ENCODE results near the gene DHRS9.
"Not testable (repeated sequence)": the region's sequence is repeated elsewhere in the genome, so short reads cannot be mapped to it uniquely, and the experiment has no call there.

Gene DHRS9

GRCh38 chr2:169049142-169049541 lies 20.2 kb upstream of the DHRS9 start:
- Histone ChIP-seq H3K18ac (ENCODE audit: low read length) (no peak overlapping the region), H3K79me1 (ENCODE audit: low read length) (peaks cover 4% of the 10 kb centered on the region), H3K4ac (ENCODE audit: low read depth, low read length) (no peak overlapping the region), H3K36me3 (ENCODE audit: control insufficient read depth in 1 of 2, insufficient read depth in 2 of 2, low read length in 2 of 2) (no peaks in the 10 kb centered on the region), H4K91ac (ENCODE audit: low read depth, low read length) (no peak overlapping the region), H3K4me3 (ENCODE audit: low read depth, low read length) (no peak overlapping the region), H2BK12ac (ENCODE audit: low read length) (no peak overlapping the region), H2BK5ac (ENCODE audit: low read depth, low read length, poor library complexity) (no peak overlapping the region), H4K12ac (ENCODE audit: low read depth, low read length) (no peak overlapping the region), H3K4me2 (ENCODE audit: low read length) (no peak overlapping the region), H2AK5ac (ENCODE audit: low read length) (no peak overlapping the region), H2AFZ (ENCODE audit: insufficient read depth, low read length, poor library complexity) (no peak overlapping the region), H3K4me1 (ENCODE audit: control insufficient read depth in 1 of 2, insufficient read depth in 2 of 2, low read length in 2 of 2) (peaks cover 0 to 4% of the 10 kb centered on the region in 2 experiments), H3K27ac (ENCODE audit: low read depth, low read length) (no peak overlapping the region), H3K9ac (ENCODE audit: low read length) (no peak overlapping the region), H2BK120ac (ENCODE audit: insufficient read depth, low read length, poor library complexity) (no peak overlapping the region), H3K27me3 (ENCODE audit: insufficient read depth, low read length) (no peaks in the 10 kb centered on the region), H3K14ac (ENCODE audit: low read length) (no peak overlapping the region), H4K8ac (ENCODE audit: low read depth, low read length) (no peak overlapping the region), H3K79me2 (ENCODE audit: control insufficient read depth, insufficient read depth, low read length, poor library complexity) (no peaks in the 10 kb centered on the region), H3K23ac (ENCODE audit: low read length) (no peak overlapping the region), H3K9me3 (ENCODE audit: insufficient read depth, low read depth, low read length) (peaks cover 3% of the 10 kb centered on the region)
- no CpG with 5 or more reads among the region's 3 CpGs for WGBS (ENCODE audit: extremely low coverage, insufficient coverage, insufficient read length)
- DNase-seq = no peak

DNA sequence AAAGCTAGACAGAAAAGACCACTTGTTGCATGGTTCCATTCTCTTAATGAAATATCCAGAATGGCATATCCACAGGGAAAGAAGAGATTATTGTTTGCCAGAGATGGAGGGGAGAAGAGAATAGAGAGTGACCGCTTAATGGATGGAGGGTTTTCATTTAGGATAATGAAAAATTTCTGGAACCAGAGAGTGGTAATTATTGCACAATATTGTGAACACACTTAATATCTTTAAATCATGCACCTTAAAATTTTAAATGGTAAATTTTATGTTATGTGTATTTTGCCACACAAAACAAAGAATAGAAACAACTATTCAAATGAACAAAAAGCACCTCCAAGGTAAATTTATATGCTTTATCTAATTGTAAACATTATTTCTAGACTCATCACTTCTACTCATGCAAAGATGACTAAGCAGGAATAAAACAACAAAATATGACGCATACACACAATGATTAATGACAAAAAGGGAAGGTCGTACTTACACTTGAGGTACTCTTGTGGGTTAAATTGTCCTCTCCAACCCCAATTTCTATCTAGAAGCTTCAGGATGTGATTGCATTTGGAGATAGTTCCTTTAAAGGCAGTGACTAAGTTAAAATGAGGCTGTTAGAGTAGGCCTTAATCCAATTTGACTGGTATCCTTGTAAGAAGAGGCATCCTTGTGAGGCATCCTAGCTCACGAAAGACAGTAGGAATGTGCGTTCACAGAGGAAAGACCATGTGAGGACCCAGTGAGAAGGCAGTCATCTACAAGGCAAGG lies 18.7 kb upstream of the DHRS9 start:
- Histone ChIP-seq H2AFZ (ENCODE audit: insufficient read depth, low read length, poor library complexity) (no peak overlapping the region), H3K4me3 (ENCODE audit: low read depth, low read length) (no peak overlapping the region), H4K8ac (ENCODE audit: low read depth, low read length) (no peak overlapping the region), H3K9ac (ENCODE audit: low read length) (no peak overlapping the region), H4K12ac (ENCODE audit: low read depth, low read length) (no peak overlapping the region), H3K27me3 (ENCODE audit: insufficient read depth, low read length) (no peaks in the 10 kb centered on the region), H3K79me1 (ENCODE audit: low read length) (peaks cover 4% of the 10 kb centered on the region), H2AK5ac (ENCODE audit: low read length) (no peak overlapping the region), H2BK5ac (ENCODE audit: low read depth, low read length, poor library complexity) (no peak overlapping the region), H3K4ac (ENCODE audit: low read depth, low read length) (no peak overlapping the region), H3K9me3 (ENCODE audit: insufficient read depth, low read depth, low read length) (peaks cover 3% of the 10 kb centered on the region), H4K91ac (ENCODE audit: low read depth, low read length) (no peak overlapping the region), H3K4me2 (ENCODE audit: low read length) (no peak overlapping the region), H2BK12ac (ENCODE audit: low read length) (no peak overlapping the region), H3K23ac (ENCODE audit: low read length) (no peak overlapping the region), H3K14ac (ENCODE audit: low read length) (no peak overlapping the region), H3K18ac (ENCODE audit: low read length) (no peak overlapping the region), H3K4me1 (ENCODE audit: control insufficient read depth in 1 of 2, insufficient read depth in 2 of 2, low read length in 2 of 2) (peaks cover 0 to 4% of the 10 kb centered on the region in 2 experiments), H2BK120ac (ENCODE audit: insufficient read depth, low read length, poor library complexity) (no peak overlapping the region), H3K36me3 (ENCODE audit: control insufficient read depth in 1 of 2, insufficient read depth in 2 of 2, low read length in 2 of 2) (no peaks in the 10 kb centered on the region), H3K79me2 (ENCODE audit: control insufficient read depth, insufficient read depth, low read length, poor library complexity) (no peaks in the 10 kb centered on the region), H3K27ac (ENCODE audit: low read depth, low read length) (no peak overlapping the region)
- whole genome bisulfite sequencing (ENCODE audit: extremely low coverage, insufficient coverage, insufficient read length) = no CpG with 5 or more reads among the region's 5 CpGs
- no peak for DNase-seq

DNA sequence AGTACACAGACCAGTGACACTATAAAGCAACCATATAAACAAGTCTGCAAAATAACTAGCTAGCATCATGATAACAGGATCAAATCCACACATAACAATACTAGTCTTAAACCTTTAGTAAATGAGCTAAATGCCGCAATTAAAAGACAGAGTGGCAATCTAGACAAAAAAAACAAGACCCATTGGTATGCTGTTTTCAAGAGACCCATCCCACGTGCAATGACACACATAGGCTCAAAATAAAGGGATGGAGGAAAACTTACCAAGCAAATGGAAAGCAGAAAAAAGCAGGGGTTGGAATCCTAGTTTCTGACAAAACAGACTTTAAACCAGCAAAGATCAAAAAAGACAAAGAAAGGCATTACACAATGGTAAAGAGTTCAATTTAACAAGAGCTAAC lies 14.8 kb upstream of the DHRS9 start:
- not testable (repeated sequence) for H3K4me2 ChIP-seq (ENCODE audit: low read length); H3K18ac ChIP-seq (ENCODE audit: low read length); H2AK5ac ChIP-seq (ENCODE audit: low read length); H3K79me1 ChIP-seq (ENCODE audit: low read length); H3K4me1 ChIP-seq (ENCODE audit: control insufficient read depth in 1 of 2, insufficient read depth in 2 of 2, low read length in 2 of 2); H2BK12ac ChIP-seq (ENCODE audit: low read length); H3K9ac ChIP-seq (ENCODE audit: low read length); DNase-seq; H3K27me3 ChIP-seq (ENCODE audit: insufficient read depth, low read length); H3K23ac ChIP-seq (ENCODE audit: low read length); H3K4ac ChIP-seq (ENCODE audit: low read depth, low read length); H3K27ac ChIP-seq (ENCODE audit: low read depth, low read length); H4K8ac ChIP-seq (ENCODE audit: low read depth, low read length); H2BK5ac ChIP-seq (ENCODE audit: low read depth, low read length, poor library complexity); H4K91ac ChIP-seq (ENCODE audit: low read depth, low read length); H3K4me3 ChIP-seq (ENCODE audit: low read depth, low read length); H3K14ac ChIP-seq (ENCODE audit: low read length); H3K36me3 ChIP-seq (ENCODE audit: control insufficient read depth in 1 of 2, insufficient read depth in 2 of 2, low read length in 2 of 2); H3K9me3 ChIP-seq (ENCODE audit: insufficient read depth, low read depth, low read length); H4K12ac ChIP-seq (ENCODE audit: low read depth, low read length); H2BK120ac ChIP-seq (ENCODE audit: insufficient read depth, low read length, poor library complexity); H3K79me2 ChIP-seq (ENCODE audit: control insufficient read depth, insufficient read depth, low read length, poor library complexity); H2AFZ ChIP-seq (ENCODE audit: insufficient read depth, low read length, poor library complexity)
- no CpG with 5 or more reads among the region's 2 CpGs for WGBS (ENCODE audit: extremely low coverage, insufficient coverage, insufficient read length)

- H3K4me1 ChIP-seq (ENCODE audit: control insufficient read depth in 1 of 2, insufficient read depth in 2 of 2, low read length in 2 of 2); H2BK120ac ChIP-seq (ENCODE audit: insufficient read depth, low read length, poor library complexity); H3K23ac ChIP-seq (ENCODE audit: low read length); H3K27me3 ChIP-seq (ENCODE audit: insufficient read depth, low read length); H2AFZ ChIP-seq (ENCODE audit: insufficient read depth, low read length, poor library complexity); H4K8ac ChIP-seq (ENCODE audit: low read depth, low read length); H4K91ac ChIP-seq (ENCODE audit: low read depth, low read length); H3K79me1 ChIP-seq (ENCODE audit: low read length); H3K18ac ChIP-seq (ENCODE audit: low read length); H3K9me3 ChIP-seq (ENCODE audit: insufficient read depth, low read depth, low read length); H3K79me2 ChIP-seq (ENCODE audit: control insufficient read depth, insufficient read depth, low read length, poor library complexity); H3K4me3 ChIP-seq (ENCODE audit: low read depth, low read length); H3K4ac ChIP-seq (ENCODE audit: low read depth, low read length); DNase-seq; H3K36me3 ChIP-seq (ENCODE audit: control insufficient read depth in 1 of 2, insufficient read depth in 2 of 2, low read length in 2 of 2); H3K14ac ChIP-seq (ENCODE audit: low read length); H3K9ac ChIP-seq (ENCODE audit: low read length); H2BK12ac ChIP-seq (ENCODE audit: low read length); H3K4me2 ChIP-seq (ENCODE audit: low read length); H2AK5ac ChIP-seq (ENCODE audit: low read length); H4K12ac ChIP-seq (ENCODE audit: low read depth, low read length); H3K27ac ChIP-seq (ENCODE audit: low read depth, low read length); H2BK5ac ChIP-seq (ENCODE audit: low read depth, low read length, poor library complexity): not testable (repeated sequence)
- WGBS (ENCODE audit: extremely low coverage, insufficient coverage, insufficient read length) = no CpG with 5 or more reads among the region's 17 CpGs
These were observed 5.2 kb upstream of the DHRS9 start for GRCh38 chr2:169064199-169064598.

Data from trophoblast cell (in vitro differentiated cells and primary cell).